ENCODE measurements around the gene HTR5A.

HTR5A gene

DNA sequence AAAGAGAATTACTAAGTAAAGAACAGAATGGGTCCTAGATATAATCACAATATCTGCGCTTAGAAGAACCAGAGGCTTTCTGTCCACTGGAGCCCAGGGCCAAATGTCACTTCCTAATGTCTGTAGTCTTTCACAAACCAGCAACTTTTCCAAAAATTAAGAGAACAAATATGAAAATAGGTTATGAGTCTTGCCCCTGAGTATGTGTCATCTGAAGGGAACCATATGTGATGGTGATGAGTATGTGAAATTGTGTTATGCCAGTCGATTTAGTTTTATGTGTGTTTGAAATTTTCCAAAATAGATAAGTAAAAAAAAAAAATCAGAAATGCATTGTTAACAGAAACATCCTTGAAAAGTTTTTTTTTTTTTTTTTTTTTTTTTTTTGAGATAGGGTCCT lies 15.4 kb upstream of the HTR5A start:
- H4K8ac ChIP-seq (ENCODE audit: low read depth, low read length) = no peak overlapping the region
- no peak overlapping the region for H3K9ac ChIP-seq (ENCODE audit: low read length)
- H3K27me3 ChIP-seq (ENCODE audit: insufficient read depth, low read length, poor library complexity) = no peaks in the 10 kb centered on the region
- no peak overlapping the region for H3K18ac ChIP-seq (ENCODE audit: low read length)
- no peak overlapping the region for H3K27ac ChIP-seq (ENCODE audit: low read depth, low read length)
- H3K4ac ChIP-seq (ENCODE audit: low read depth, low read length) = no peak overlapping the region
- H2BK120ac ChIP-seq (ENCODE audit: low read depth, low read length) = no peak overlapping the region
- H3K56ac ChIP-seq (ENCODE audit: low read length) = no peak overlapping the region
- no peak overlapping the region for H2BK5ac ChIP-seq (ENCODE audit: low read length)
- H3K4me3 ChIP-seq (ENCODE audit: low read length) = no peak overlapping the region
- H3K4me1 ChIP-seq (ENCODE audit: control insufficient read depth, low read depth, low read length) = no peaks in the 10 kb centered on the region
- H2AK5ac ChIP-seq (ENCODE audit: low read length) = no peak overlapping the region
- H2BK15ac ChIP-seq (replicated peaks; ENCODE audit: low read depth) = no peak overlapping the region
- H3K79me1 ChIP-seq (ENCODE audit: low read length) = no peaks in the 10 kb centered on the region
- no peak for DNase-seq
- H3K4me2 ChIP-seq (ENCODE audit: low read length) = no peak overlapping the region
- H3K79me2 ChIP-seq (ENCODE audit: control insufficient read depth, insufficient read depth, low read length) = no peaks in the 10 kb centered on the region
- H4K5ac ChIP-seq (ENCODE audit: low read length) = no peak overlapping the region
- no peak overlapping the region for H3K23ac ChIP-seq (ENCODE audit: low read length)
- WGBS (ENCODE audit: extremely low coverage, insufficient coverage, low lambda C conversion rate) = 100% methylated on average over 1 of the region's 2 CpGs
- H3K36me3 ChIP-seq (ENCODE audit: control insufficient read depth, insufficient read depth, low read length) = no peaks in the 10 kb centered on the region

DNA sequence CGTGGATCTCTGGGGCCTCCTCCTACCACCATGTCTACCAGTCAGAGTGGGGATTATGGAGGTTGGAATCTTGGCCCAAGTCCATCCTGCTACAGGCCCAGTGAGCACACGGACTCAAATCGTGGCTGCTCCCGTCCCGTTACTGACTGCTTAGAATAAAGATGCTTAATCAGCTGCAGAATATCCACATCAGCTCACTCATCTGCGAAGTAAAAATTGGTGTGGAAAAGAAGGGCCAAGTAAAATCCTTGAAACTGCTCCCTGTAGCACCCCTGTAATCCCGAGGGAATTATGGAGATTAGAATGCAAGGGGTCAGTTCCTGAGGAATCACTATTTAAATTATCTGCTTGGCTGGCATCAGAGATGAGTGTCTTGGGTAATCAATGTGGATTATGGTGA lies 13.0 kb upstream of the HTR5A start:
- Histone ChIP-seq H3K23ac (ENCODE audit: low read length) (no peak overlapping the region), H3K27ac (ENCODE audit: low read depth, low read length) (no peak overlapping the region), H2BK5ac (ENCODE audit: low read length) (no peak overlapping the region), H3K27me3 (ENCODE audit: insufficient read depth, low read length, poor library complexity) (no peaks in the 10 kb centered on the region), H2AK5ac (ENCODE audit: low read length) (no peak overlapping the region), H3K79me2 (ENCODE audit: control insufficient read depth, insufficient read depth, low read length) (no peaks in the 10 kb centered on the region), H3K4me2 (ENCODE audit: low read length) (no peak overlapping the region), H2BK15ac (replicated peaks; ENCODE audit: low read depth) (no peak overlapping the region), H2BK120ac (ENCODE audit: low read depth, low read length) (no peak overlapping the region), H3K36me3 (ENCODE audit: control insufficient read depth, insufficient read depth, low read length) (no peaks in the 10 kb centered on the region), H4K5ac (ENCODE audit: low read length) (no peak overlapping the region), H3K79me1 (ENCODE audit: low read length) (no peaks in the 10 kb centered on the region), H3K9ac (ENCODE audit: low read length) (no peak overlapping the region), H3K4ac (ENCODE audit: low read depth, low read length) (no peak overlapping the region), H4K8ac (ENCODE audit: low read depth, low read length) (no peak overlapping the region), H3K4me1 (ENCODE audit: control insufficient read depth, low read depth, low read length) (no peaks in the 10 kb centered on the region), H3K4me3 (ENCODE audit: low read length) (no peak overlapping the region), H3K18ac (ENCODE audit: low read length) (no peak overlapping the region), H3K56ac (ENCODE audit: low read length) (no peak overlapping the region)
- no CpG with 5 or more reads among the region's 7 CpGs for WGBS (ENCODE audit: extremely low coverage, insufficient coverage, low lambda C conversion rate)
- no peak for DNase-seq

DNA sequence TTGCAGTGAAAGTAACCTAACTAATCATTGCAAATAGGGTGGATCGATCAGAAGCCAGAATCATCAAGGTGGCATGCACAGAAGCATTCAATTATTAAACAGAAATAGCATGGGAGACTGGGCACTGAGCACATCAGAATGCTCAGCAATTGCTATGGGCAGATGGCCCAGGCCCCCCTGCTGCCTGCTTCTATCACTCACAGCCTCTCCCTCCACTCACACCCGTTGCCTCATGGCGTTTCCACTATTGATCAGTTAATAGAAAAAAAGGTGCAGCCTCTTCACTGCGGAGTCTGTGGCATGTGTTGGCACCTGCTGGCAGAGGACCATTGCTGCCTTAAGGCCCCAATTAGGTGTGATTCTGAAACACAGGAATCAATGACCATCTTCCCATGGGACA lies 11.2 kb upstream of the HTR5A start:
- Histone ChIP-seq H3K27me3 (ENCODE audit: insufficient read depth, low read length, poor library complexity) (no peaks in the 10 kb centered on the region), H3K4me1 (ENCODE audit: control insufficient read depth, low read depth, low read length) (no peaks in the 10 kb centered on the region), H4K8ac (ENCODE audit: low read depth, low read length) (no peak overlapping the region), H3K56ac (ENCODE audit: low read length) (no peak overlapping the region), H3K4me3 (ENCODE audit: low read length) (no peak overlapping the region), H3K9ac (ENCODE audit: low read length) (no peak overlapping the region), H3K27ac (ENCODE audit: low read depth, low read length) (no peak overlapping the region), H2BK15ac (replicated peaks; ENCODE audit: low read depth) (no peak overlapping the region), H3K23ac (ENCODE audit: low read length) (no peak overlapping the region), H3K36me3 (ENCODE audit: control insufficient read depth, insufficient read depth, low read length) (no peaks in the 10 kb centered on the region), H2BK5ac (ENCODE audit: low read length) (no peak overlapping the region), H3K79me2 (ENCODE audit: control insufficient read depth, insufficient read depth, low read length) (no peaks in the 10 kb centered on the region), H2BK120ac (ENCODE audit: low read depth, low read length) (no peak overlapping the region), H2AK5ac (ENCODE audit: low read length) (no peak overlapping the region), H3K4me2 (ENCODE audit: low read length) (no peak overlapping the region), H3K4ac (ENCODE audit: low read depth, low read length) (no peak overlapping the region), H3K18ac (ENCODE audit: low read length) (no peak overlapping the region), H3K79me1 (ENCODE audit: low read length) (no peaks in the 10 kb centered on the region), H4K5ac (ENCODE audit: low read length) (no peak overlapping the region)
- DNase-seq = no peak
- no CpG with 5 or more reads among the region's 4 CpGs for WGBS (ENCODE audit: extremely low coverage, insufficient coverage, low lambda C conversion rate)

DNA sequence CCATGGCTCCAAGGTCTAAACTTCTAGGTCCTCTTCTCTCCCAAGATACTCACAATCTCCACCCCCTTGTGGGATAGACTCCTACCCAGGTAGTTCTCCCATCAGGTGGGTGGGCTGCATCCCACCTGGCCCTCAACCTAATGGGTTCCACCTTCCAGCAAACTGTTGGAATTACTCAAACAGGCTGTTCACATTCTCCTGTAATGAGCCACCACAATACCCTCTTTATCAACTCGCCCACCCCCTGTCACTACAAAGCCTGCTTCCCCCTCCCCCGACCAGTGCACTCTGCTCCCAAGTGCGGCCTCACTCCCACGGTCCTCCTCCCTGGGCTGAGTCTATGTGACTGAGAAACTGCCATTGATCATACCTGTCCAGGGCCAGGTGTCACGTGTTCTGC lies 10.4 kb upstream of the HTR5A start:
- H2BK5ac ChIP-seq (ENCODE audit: low read length) = no peak overlapping the region
- H3K9ac ChIP-seq (ENCODE audit: low read length) = no peak overlapping the region
- H3K27ac ChIP-seq (ENCODE audit: low read depth, low read length) = no peak overlapping the region
- H2AK5ac ChIP-seq (ENCODE audit: low read length) = no peak overlapping the region
- H4K5ac ChIP-seq (ENCODE audit: low read length) = no peak overlapping the region
- H3K4me1 ChIP-seq (ENCODE audit: control insufficient read depth, low read depth, low read length) = no peaks in the 10 kb centered on the region
- H3K36me3 ChIP-seq (ENCODE audit: control insufficient read depth, insufficient read depth, low read length) = no peaks in the 10 kb centered on the region
- no peak overlapping the region for H2BK120ac ChIP-seq (ENCODE audit: low read depth, low read length)
- no peak overlapping the region for H2BK15ac ChIP-seq (replicated peaks; ENCODE audit: low read depth)
- no peaks in the 10 kb centered on the region for H3K79me1 ChIP-seq (ENCODE audit: low read length)
- DNase-seq = no peak
- H3K23ac ChIP-seq (ENCODE audit: low read length) = no peak overlapping the region
- H3K27me3 ChIP-seq (ENCODE audit: insufficient read depth, low read length, poor library complexity) = no peaks in the 10 kb centered on the region
- no peak overlapping the region for H3K4ac ChIP-seq (ENCODE audit: low read depth, low read length)
- H3K79me2 ChIP-seq (ENCODE audit: control insufficient read depth, insufficient read depth, low read length) = no peaks in the 10 kb centered on the region
- H3K18ac ChIP-seq (ENCODE audit: low read length) = no peak overlapping the region
- H3K4me2 ChIP-seq (ENCODE audit: low read length) = no peak overlapping the region
- H3K56ac ChIP-seq (ENCODE audit: low read length) = no peak overlapping the region
- no peak overlapping the region for H4K8ac ChIP-seq (ENCODE audit: low read depth, low read length)
- no peak overlapping the region for H3K4me3 ChIP-seq (ENCODE audit: low read length)
- no CpG with 5 or more reads among the region's 5 CpGs for WGBS (ENCODE audit: extremely low coverage, insufficient coverage, low lambda C conversion rate)

DNA sequence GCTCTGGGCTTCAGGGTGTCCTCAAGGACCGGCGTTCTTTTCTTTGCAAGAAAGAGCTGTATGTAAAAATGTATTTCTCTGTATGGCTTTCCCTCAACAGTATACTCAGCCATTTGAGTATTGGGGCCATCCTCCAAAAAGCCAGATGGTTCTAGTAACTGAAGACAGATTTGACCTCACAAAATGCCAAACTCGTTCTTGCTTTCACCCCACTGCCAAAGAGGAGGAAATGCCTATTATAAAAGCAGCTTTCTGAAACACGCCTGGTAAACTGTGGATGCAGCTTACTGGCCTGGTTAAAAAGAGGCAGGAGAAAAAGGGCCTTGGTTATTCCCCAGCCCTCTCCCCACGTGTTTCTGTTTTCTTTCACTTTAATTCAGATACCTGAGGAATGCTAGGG lies 7.7 kb upstream of the HTR5A start:
- no peak overlapping the region for H2BK120ac ChIP-seq (ENCODE audit: low read depth, low read length)
- H3K9ac ChIP-seq (ENCODE audit: low read length) = no peak overlapping the region
- H3K4ac ChIP-seq (ENCODE audit: low read depth, low read length) = no peak overlapping the region
- WGBS (ENCODE audit: extremely low coverage, insufficient coverage, low lambda C conversion rate) = no CpG with 5 or more reads among the region's 5 CpGs
- no peak overlapping the region for H3K4me2 ChIP-seq (ENCODE audit: low read length)
- no peak overlapping the region for H2BK5ac ChIP-seq (ENCODE audit: low read length)
- no peak overlapping the region for H2AK5ac ChIP-seq (ENCODE audit: low read length)
- no peaks in the 10 kb centered on the region for H3K27me3 ChIP-seq (ENCODE audit: insufficient read depth, low read length, poor library complexity)
- DNase-seq = no peak
- H3K36me3 ChIP-seq (ENCODE audit: control insufficient read depth, insufficient read depth, low read length) = no peaks in the 10 kb centered on the region
- H3K79me2 ChIP-seq (ENCODE audit: control insufficient read depth, insufficient read depth, low read length) = no peaks in the 10 kb centered on the region
- H3K56ac ChIP-seq (ENCODE audit: low read length) = no peak overlapping the region
- no peak overlapping the region for H3K27ac ChIP-seq (ENCODE audit: low read depth, low read length)
- H4K8ac ChIP-seq (ENCODE audit: low read depth, low read length) = no peak overlapping the region
- no peak overlapping the region for H4K5ac ChIP-seq (ENCODE audit: low read length)
- no peaks in the 10 kb centered on the region for H3K4me1 ChIP-seq (ENCODE audit: control insufficient read depth, low read depth, low read length)
- no peak overlapping the region for H3K4me3 ChIP-seq (ENCODE audit: low read length)
- no peak overlapping the region for H3K18ac ChIP-seq (ENCODE audit: low read length)
- H3K79me1 ChIP-seq (ENCODE audit: low read length) = no peaks in the 10 kb centered on the region
- no peak overlapping the region for H3K23ac ChIP-seq (ENCODE audit: low read length)
- H2BK15ac ChIP-seq (replicated peaks; ENCODE audit: low read depth) = no peak overlapping the region

DNA sequence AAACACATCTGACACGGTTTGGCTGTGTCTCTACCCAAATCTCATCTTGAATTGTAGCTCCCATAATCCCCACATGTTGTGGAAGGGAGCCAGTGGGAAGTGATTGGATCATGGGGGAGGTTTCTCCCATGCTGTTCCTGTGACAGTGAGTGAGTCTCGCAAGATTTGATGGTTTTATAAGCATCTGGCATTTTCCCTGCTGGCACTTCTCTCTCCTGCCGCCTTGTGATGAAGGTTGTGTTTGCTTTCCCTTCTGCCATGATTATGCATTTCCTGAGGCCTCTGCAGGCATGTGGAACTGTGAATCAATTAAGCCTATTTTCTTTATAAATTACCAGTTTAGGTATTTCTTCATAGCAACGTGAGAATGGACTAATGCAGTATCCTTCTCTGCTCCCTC lies 5.9 kb upstream of the HTR5A start:
- DNase-seq = no peak
- H2AK5ac ChIP-seq (ENCODE audit: low read length) = no peak overlapping the region
- H4K5ac ChIP-seq (ENCODE audit: low read length) = no peak overlapping the region
- H3K18ac ChIP-seq (ENCODE audit: low read length) = no peak overlapping the region
- H3K4me2 ChIP-seq (ENCODE audit: low read length) = no peak overlapping the region
- no peak overlapping the region for H3K4ac ChIP-seq (ENCODE audit: low read depth, low read length)
- H3K56ac ChIP-seq (ENCODE audit: low read length) = no peak overlapping the region
- no peaks in the 10 kb centered on the region for H3K4me1 ChIP-seq (ENCODE audit: control insufficient read depth, low read depth, low read length)
- no CpG with 5 or more reads among the region's 4 CpGs for WGBS (ENCODE audit: extremely low coverage, insufficient coverage, low lambda C conversion rate)
- no peaks in the 10 kb centered on the region for H3K27me3 ChIP-seq (ENCODE audit: insufficient read depth, low read length, poor library complexity)
- no peaks in the 10 kb centered on the region for H3K79me2 ChIP-seq (ENCODE audit: control insufficient read depth, insufficient read depth, low read length)
- H3K9ac ChIP-seq (ENCODE audit: low read length) = no peak overlapping the region
- no peak overlapping the region for H2BK15ac ChIP-seq (replicated peaks; ENCODE audit: low read depth)
- no peaks in the 10 kb centered on the region for H3K36me3 ChIP-seq (ENCODE audit: control insufficient read depth, insufficient read depth, low read length)
- H3K27ac ChIP-seq (ENCODE audit: low read depth, low read length) = no peak overlapping the region
- H2BK5ac ChIP-seq (ENCODE audit: low read length) = no peak overlapping the region
- no peak overlapping the region for H2BK120ac ChIP-seq (ENCODE audit: low read depth, low read length)
- no peaks in the 10 kb centered on the region for H3K79me1 ChIP-seq (ENCODE audit: low read length)
- H4K8ac ChIP-seq (ENCODE audit: low read depth, low read length) = no peak overlapping the region
- H3K23ac ChIP-seq (ENCODE audit: low read length) = no peak overlapping the region
- H3K4me3 ChIP-seq (ENCODE audit: low read length) = no peak overlapping the region
